ENCODE data around the gene HYCC2. TPM values are rescaled to one million over a fixed set of nuclear protein-coding genes. Genes with fewer than 3 reads are reported as not detected.

HYCC2 gene
- total RNA-seq, 1 experiment from 2014 or later: 13.3 TPM

- TF ChIP-seq CTCF (conservative IDR thresholded peaks at IDR 0.05): no peak
- H3K79me1 ChIP-seq (ENCODE audit: insufficient read depth, low read depth, low read length, poor library complexity, severe bottlenecking): no peaks in the 10 kb centered on the region
- H2BK20ac ChIP-seq (ENCODE audit: low read depth, low read length, poor library complexity, severe bottlenecking): no peak overlapping the region
- H2BK120ac ChIP-seq (ENCODE audit: low read depth, low read length, poor library complexity, severe bottlenecking): no peak overlapping the region
- no peak overlapping the region for H4K8ac ChIP-seq (replicated peaks; ENCODE audit: insufficient read length, low read depth, low read length)
- H3K9ac ChIP-seq (ENCODE audit: extremely low read depth, insufficient read length, low read length): no peak overlapping the region
- H4K5ac ChIP-seq (ENCODE audit: insufficient read length, low read depth, low read length): no peak overlapping the region
- no peak overlapping the region for H3K18ac ChIP-seq (ENCODE audit: insufficient read length, low read depth, low read length)
- H4K20me1 ChIP-seq (ENCODE audit: control insufficient read depth, insufficient read depth, insufficient read length): no peaks in the 10 kb centered on the region
- no peaks in the 10 kb centered on the region for H3K4me1 ChIP-seq (ENCODE audit: insufficient read depth, low read length)
- H3K4me3 Mint-ChIP-seq: no peak overlapping the region
- no peak overlapping the region for H3K56ac ChIP-seq (ENCODE audit: insufficient read length, low read depth, low read length)
- H3K27me3 Mint-ChIP-seq (ENCODE audit: low read depth): no peaks in the 10 kb centered on the region; the same call in 1 of the 2 replicates
- no peaks in the 10 kb centered on the region for H3K23me2 ChIP-seq (ENCODE audit: insufficient read length, low read depth, low read length, poor library complexity, severe bottlenecking)
- H3T11ph ChIP-seq (ENCODE audit: low read length): no peak overlapping the region
- H3K14ac ChIP-seq (ENCODE audit: insufficient read depth, low read length): no peak overlapping the region
- no peak overlapping the region for H3K27ac ChIP-seq (ENCODE audit: insufficient read length, low read depth, low read length)
- peak overlapping the region in 1 of 3 experiments; percentile 44; a peak in 1 of 7 replicates for H3K27ac Mint-ChIP-seq
- no peak overlapping the region for H3K23ac ChIP-seq (ENCODE audit: insufficient read length, low read depth, low read length)
- no peaks in the 10 kb centered on the region for H3K27me3 ChIP-seq (ENCODE audit: insufficient read depth, low read length)
- no peaks in the 10 kb centered on the region for H3K9me3 Mint-ChIP-seq
- H2BK15ac ChIP-seq (ENCODE audit: low read depth, low read length): no peak overlapping the region
- no peaks in the 10 kb centered on the region for H3K9me3 ChIP-seq (ENCODE audit: control insufficient read depth, low read depth, low read length)
- no peak overlapping the region for H2BK5ac ChIP-seq (ENCODE audit: insufficient read length, low read length)
- no peak overlapping the region for H4K91ac ChIP-seq (ENCODE audit: insufficient read length, low read depth, low read length)
- H3K4me2 ChIP-seq (ENCODE audit: insufficient read depth, insufficient read length, low read length): no peak overlapping the region
- H3K79me2 ChIP-seq (ENCODE audit: insufficient read depth, low read length): no peaks in the 10 kb centered on the region
- no peak overlapping the region for H2AFZ ChIP-seq (ENCODE audit: low read length)
- no peaks in the 10 kb centered on the region for H3K4me1 Mint-ChIP-seq
- no peak overlapping the region for H2BK12ac ChIP-seq (ENCODE audit: insufficient read length, low read depth, low read length)
- no peak overlapping the region for H2AK5ac ChIP-seq (ENCODE audit: insufficient read length, low read length)
- H3K4ac ChIP-seq (ENCODE audit: low read depth, low read length): no peak overlapping the region
- H3K36me3 Mint-ChIP-seq (ENCODE audit: insufficient read depth in 1 of 3, low read depth in 3 of 3): peaks cover 3 to 17% (median 13%) of the 10 kb centered on the region in 3 experiments; a peak in 5 of 7 replicates
- no peak for DNase-seq
- WGBS (ENCODE audit: extremely low coverage, insufficient read length, low lambda C conversion rate): no CpG with 5 or more reads among the region's 4 CpGs
These were observed 19.1 kb upstream of the HYCC2 start for GRCh38 chr2:201090574-201090973.
